Right renal pelvis (tissue), 4 donors: Measurements from ENCODE around the gene RPGRIP1L. TPM values are rescaled to one million over a fixed set of nuclear protein-coding genes. Genes with fewer than 3 reads are reported as not detected.

ENCODE experiments used
- DNase-seq, 4 donors: peaks; one replicate each; pipeline ENCODE4 v3.0.0-alpha.2; 2013; ENCODE audit warnings: low read depth in 4 of 4, low spot score in 3 of 4, missing footprints in 1 of 4
- polyA plus RNA-seq, 4 donors: library from polyadenylated mRNA; unstranded; fragments of 120-200 nt; gene quantifications; one replicate each; pipeline ENCODE4 v1.2.1, GENCODE V29; 2013; ENCODE audit not compliant: insufficient read length in 4 of 4

The RPGRIP1L gene
- polyA plus RNA-seq, 4 donors: 14.5 to 20.2 (median 18.0) TPM

DNA sequence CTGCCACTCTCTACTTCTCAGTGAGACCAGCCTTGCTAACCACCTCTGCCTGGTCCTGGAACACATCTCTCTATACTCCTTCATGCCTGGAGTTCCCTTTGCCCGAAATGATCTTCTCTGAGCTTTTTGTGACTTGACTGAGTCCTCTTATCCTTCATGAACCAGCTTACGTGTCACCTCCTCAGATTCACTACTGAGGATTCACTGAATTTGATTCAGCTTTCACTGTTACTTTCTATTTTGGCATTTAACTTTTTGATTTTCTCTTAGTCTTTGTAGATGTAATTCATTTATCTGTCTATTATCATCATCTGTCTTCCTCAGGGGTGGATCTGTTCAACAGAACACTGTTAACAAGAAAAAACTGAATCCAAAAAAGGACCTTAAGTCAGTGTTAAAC is 95.6 kb downstream of the RPGRIP1L start:
- DNase-seq: no peak

DNA sequence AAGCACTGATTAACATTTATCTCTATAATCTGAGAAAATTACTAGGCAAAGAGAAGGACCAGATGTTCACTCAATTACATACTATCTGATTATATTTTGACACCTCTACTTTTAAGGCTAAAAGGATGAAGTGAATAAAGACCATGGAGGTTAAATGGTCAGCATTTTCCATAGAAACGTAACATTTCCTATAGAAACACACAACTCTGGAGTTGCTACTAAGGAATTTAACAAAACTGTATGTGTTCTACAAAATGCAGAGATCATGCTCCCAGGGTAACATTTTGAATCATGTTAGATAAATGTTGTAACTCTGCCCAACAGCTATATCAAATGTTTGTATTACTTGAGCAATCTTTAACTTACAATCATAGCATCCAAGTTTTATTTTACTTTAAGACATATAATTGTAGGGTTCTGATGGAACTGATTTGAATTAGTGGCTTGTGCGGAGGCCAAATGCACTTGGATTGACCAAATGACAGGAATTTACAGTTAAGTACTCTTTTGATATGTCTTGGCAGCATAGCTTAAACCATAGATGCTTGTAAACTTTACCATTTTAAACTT is 97.7 kb downstream of the RPGRIP1L start:
- DNase-seq: no peak

DNA sequence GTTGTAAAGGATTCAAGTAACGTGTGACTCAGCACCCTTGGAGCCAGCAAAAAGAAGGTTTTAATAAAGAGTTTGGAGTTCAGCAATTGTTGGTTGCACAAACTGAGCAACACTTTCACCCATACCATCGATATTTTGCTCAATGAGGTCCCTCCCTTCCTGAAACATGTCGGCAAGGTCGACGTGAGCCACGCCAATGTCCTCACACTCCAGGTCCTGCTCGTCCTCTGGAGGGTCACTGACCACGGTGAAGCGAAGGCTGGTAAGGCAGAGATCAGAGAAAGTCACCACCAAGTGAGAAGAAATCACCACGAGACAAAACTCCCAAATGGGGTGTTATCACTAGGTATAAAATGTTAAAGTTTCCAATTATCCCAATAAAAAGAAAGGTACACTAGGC is 98.3 kb downstream of the RPGRIP1L start:
- DNase-seq: no peak

DNA sequence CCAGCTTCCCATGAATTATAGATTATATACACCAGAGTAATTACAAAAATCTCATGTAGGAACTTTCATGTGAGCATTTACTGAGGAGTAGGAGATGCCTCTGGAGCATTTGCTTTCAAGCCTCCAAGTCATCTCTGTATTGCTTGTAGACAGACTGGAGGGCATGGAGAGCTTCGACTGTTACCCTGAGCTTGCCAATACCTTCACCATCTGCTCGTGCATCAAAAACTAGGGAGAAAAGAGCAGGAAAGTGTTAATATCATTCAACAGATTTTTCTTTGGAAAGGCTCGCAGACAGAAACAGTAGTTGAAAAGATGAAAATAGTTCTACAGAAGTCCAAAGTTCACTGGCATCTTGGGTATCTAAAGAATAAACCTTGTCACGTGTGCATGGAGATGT is 101.7 kb downstream of the RPGRIP1L start:
- no peak for DNase-seq

DNA sequence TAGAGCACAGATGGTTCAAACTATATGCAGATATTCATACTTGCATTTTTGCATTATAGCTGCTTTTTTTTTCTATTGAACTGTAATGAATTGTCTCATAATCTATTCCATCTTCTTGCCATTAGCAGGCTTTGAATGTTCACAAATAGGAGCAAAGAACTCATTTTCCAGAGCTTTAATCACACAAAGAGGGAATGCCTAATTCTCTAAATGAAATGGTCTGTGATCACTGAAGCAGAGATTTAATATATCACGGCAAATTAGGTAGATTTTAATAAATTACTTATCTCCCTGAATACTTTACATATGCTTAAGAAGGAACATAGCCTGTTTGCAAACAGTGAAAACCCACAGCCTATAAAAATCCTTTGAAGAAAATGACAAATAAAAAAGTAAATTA is 103.0 kb downstream of the RPGRIP1L start:
- DNase-seq: no peak

DNA sequence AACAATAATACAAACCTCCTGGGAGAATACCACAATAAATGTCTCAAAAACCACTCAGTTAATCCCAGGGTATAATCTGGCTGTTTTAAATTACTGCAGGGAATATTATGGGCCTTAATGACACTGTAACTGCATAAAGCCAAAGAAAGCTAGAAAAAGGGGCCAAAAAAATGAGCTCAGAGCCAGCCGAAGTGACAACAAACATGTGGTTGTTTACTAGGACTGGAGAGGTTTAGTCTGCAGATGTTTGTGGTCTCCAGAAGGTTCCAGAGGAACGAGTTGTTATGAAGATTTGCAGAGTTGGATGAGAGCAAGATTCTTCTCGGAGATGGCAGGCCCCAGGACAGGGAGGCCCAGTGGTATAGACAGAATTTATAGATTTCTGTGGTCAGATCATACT is 103.5 kb downstream of the RPGRIP1L start:
- no peak for DNase-seq

DNA sequence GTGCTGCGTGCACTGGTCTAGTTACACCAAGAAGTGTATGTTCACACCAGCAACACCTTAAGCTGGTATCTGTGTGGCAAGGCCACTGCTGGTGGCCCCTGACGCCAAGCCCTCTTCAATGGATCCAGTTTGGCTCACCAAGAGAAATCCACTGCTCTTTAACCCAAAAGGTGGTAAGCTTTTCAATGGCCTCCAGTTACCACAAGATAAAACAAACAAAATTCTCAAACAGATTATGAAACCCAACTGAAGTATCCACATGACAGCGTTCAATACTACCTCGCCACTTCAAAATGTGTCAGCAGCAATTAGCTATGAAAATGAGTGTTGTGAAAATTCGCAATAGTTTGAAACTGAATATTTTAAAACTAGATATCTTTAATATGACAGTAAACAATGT is 104.1 kb downstream of the RPGRIP1L start:
- DNase-seq: no peak

DNA sequence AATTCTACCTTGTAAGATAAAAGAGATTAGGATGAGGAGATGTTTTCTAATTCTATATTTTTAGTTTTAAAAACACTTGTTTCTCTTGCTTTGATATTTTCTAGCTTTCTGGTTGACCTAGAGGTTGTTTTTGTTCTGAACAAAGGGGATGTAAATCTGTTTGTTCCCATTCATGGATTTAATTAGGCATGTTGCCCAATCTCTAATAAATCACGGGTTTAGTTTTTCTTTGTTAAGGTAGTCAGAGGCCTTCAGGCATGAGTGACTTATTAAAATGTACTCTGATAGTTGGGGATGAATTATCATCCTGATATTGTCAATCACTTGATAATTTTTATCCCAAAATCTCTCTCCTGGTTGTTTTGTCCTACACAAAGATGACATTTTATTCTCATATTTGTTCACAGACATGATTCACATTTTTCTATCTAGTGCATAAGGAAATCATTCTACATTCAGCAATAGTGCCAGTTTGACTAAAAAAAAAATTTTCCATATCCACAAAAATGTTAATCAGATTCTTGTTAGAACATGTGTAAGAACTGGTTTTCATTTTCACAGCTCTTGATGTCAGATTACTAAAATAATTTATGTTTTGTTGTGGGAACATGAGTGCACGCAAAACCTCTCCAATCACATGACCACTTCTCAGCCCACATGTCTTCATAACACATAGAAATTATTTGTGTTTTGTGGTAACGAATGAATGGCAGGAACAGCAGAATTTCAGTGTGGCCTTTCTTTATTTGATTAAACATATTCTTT is 105.0 kb downstream of the RPGRIP1L start:
- DNase-seq: no peak

DNA sequence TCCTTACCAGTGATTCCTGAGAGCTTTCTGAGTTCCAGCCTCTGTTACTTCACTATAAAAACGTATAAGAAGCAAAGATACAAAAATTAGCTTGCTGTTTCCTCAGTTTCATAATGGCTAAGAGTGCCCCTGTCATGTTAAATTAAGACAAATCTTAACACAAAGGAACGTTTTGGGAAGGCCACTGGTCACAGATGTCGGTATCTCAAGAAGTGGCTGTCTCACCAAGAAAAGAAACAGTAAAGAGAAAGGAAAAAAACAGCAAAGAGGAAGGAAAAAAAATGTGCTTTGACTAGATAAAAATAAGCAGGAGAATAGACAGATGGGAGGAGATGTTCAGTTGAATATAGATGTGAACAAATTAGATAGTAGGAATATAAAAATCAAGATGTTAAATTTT is 105.9 kb downstream of the RPGRIP1L start:
- DNase-seq: no peak

DNA sequence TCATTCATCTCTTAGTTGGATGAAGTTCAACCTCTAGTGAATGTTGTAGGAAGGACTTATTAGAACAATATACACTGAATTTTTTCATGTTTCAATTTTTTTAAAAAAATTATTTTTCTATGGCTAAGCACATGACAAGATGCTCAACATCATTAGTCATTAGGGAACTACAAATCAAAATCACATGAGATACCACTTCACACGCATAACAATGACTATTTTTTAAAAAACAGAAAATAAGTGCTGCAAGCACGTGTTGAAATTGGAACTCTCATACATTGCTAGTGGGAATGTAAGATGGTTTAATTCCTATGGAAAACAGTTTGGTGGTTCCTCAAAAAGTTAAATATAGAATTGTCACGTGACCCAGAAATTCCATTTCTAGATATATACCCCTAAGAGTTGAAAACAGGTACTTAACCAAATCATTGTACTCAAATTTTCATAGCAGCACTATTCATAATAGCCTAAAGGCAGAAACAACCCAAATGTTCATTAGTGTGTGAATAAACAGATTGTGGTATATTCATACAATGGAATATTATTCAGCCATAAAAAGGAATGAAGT is 115.5 kb downstream of the RPGRIP1L start:
- DNase-seq: no peak

DNA sequence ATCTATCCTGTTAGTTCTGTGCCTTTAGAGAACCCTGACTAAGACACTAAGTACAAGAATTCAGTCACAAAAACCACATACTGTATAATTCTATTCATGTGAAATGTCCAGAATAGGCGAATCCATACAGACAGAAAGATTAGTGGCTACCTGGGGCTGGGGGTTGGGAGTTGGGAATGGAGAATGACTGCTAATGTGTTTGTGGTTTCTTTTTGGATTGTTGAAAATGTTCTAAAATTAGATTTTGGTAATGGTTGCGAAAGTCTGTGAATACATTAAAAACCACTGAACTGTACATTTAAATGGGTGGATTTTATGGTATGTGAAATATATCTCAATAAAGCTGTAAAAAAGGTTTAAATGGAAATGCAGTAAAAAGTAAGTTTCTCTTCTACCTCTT is 120.3 kb downstream of the RPGRIP1L start:
- no peak for DNase-seq

DNA sequence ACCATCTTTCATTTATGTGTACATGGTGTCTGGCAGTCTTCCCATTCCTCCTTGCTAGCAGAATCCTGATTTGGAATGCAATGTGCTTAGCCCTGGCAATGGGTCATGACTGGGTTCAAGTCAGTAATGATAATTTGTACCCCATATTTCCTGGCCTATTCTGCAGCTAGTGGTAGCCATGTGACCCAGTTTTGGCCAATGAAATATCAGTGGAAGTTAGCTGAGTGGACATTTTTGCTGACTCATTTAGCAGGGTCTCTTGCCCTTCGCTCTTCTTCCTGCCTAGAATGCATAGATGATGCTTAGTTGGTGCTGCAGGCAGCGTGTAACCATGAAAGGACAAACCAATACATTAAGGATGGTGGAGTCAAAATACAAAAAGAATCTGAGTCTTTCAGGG is 121.9 kb downstream of the RPGRIP1L start:
- no peak for DNase-seq

DNA sequence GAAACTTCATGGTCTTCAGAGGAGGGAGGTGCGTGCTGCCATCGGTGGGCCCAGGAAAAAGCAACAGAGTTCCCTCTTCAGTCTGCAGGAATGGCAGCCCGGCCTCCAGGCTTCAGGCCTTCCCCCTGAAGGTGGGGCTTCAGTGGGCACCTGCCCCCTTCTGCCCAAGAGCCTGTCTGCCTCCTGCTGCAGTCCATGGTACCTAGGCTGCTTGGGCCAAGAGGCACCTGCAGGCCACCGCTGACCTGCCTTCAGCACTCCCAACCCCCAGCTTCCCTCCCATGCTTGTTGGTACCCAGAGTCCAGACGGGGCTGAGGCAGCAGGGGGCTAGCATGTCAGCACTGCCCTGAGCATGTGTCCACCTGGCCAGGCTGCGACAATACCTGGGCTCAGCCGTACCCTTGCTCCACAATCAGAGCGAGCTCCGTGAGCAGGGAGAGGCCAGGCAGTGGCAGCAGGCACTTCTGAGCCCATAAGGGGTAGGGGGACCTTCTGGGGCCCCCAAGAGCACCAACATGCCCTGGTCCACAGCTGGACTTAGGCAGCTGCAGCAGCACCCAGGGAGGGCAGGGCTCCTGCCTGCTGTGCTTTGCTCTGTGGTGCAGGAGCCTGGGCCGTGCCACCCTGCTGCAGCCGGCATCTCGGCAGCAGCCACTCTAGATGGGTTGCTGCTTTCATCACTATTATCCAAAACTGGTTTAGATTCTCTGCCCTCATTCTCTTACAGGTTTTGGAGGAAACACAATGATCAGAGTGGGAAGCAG is 123.4 kb downstream of the RPGRIP1L start:
- no peak for DNase-seq

DNA sequence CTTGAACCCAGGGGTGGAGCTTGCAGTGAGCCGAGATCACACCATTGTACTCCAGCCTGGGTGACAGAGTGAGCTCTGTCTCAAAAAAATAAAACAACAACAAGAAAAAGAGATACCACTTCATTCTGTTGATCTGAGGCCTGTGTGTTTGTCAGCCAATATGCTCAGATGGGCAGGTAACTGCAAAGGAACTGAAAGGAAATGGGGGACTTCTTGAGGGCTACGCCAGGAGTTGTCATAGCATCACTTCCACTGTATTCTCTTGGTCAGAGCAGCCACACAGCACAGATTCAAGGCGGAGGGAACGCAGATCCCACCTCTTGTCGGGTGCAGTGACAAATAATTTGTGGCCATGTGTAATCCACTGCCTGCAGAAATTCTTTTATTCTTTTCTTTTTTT is 126.8 kb downstream of the RPGRIP1L start:
- no peak for DNase-seq

DNA sequence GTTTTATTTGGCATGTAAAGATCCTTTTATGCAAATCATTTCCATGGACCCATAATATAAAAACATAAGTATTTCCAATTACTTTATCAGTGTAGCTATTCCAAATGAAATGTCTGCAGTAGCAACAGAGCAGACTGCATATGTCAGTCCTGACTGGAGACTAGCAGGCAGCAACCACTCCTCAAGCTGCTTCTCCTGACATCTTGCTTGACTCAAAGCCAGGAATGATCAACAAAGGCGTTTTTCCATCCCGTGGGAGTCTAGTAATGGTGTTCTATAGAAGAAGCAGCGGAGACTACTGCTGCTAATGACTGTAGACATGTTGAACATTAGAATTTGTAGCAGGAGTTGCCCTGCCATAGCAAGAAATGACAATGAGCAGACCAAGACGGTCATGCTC is 127.4 kb downstream of the RPGRIP1L start:
- no peak for DNase-seq

DNA sequence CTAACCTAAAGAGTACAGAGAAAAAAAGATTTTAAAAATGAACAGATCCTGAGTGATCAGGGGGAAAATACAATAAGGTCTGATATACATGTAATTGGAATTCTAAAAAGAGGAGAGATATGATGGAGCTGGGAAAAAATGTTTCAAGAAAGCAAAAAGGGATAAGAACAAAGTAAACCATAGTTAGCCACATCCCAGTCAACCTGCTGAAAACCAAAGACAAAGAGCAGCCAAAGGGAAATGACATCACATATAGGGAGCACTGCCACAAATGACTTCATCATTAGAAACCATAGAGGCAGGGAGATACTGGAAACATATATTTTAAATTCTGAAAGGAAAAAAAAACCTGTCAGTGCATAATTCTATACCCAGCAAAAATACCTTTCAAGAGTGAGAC is 131.9 kb downstream of the RPGRIP1L start:
- no peak for DNase-seq

DNA sequence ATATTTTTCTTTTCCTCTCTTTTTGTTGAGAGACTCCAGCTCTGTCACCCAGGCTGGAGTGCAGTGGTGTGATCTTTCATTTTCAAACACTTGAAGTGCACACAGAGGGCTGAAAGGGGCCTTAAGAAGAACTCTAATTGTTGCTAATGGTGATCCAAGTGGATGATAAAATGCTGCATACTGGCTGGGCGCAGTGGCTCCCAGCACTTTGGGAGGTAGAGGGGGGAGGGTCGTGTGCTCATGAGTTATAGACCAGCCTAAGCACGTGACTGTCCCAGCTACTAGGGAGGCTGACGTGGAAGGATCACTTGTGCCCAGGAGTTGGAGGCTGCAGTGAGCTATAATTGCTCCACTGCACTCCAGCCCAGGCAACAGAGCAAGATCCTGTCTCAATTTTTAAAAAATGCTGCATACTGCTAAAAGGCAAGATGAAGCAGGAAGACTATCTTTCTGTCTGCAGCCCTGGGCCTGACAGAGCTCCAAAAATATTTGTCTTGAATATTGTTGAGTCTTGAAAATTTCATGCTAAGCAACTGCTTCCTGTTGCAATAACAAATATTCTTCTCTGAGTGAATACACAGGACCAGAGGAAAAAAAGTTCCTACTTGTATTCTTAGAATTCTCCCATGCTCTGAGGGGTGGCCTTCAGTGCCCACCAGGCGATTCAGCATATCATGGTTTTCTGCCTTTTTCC is 137.0 kb downstream of the RPGRIP1L start:
- no peak for DNase-seq

DNA sequence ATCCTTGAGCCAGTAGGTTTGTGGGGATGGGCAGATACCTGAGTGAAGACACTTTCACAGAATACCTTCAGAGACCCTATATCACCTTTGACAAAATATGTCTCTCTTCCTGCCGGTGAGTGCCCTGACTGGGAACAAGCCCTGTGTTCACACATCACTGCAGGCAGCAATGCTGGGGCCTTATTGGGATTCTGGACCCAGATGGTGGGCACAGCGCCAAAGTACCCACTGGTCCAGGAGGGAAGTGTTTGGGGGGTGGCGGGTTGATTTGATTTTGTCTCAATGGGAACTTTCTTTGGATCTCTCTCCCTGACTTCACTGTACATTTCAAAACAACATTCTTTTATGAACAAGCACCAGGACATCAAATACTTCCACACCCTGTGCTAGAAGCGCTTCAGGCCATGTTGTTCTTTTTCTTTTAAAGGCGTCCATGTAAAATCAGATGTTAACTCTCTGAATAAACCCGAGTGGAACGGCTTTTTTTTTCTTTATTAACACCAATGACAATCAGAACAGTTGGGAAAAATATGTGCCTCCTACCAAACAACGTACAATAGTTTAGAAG is 138.3 kb downstream of the RPGRIP1L start:
- no peak for DNase-seq

DNA sequence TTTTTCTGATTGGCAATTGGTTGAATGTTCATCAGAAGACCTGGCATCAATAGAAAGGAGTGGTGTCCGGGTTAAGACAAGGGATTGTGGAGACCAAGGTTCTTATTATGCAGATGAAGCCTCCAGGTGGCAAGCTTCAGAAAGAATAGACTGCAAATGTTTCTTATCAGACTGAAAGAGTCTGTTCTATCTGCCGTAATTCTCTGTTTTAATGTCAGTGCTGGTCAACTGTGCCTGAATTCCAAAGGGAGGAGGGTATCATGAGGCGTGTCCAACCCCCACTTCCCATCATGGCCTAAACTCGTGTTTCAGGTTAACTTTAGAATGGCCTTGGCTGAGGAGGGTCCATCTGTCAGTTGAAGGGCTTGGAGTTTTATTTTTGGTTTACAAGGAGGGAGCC is 140.2 kb downstream of the RPGRIP1L start:
- no peak for DNase-seq

DNA sequence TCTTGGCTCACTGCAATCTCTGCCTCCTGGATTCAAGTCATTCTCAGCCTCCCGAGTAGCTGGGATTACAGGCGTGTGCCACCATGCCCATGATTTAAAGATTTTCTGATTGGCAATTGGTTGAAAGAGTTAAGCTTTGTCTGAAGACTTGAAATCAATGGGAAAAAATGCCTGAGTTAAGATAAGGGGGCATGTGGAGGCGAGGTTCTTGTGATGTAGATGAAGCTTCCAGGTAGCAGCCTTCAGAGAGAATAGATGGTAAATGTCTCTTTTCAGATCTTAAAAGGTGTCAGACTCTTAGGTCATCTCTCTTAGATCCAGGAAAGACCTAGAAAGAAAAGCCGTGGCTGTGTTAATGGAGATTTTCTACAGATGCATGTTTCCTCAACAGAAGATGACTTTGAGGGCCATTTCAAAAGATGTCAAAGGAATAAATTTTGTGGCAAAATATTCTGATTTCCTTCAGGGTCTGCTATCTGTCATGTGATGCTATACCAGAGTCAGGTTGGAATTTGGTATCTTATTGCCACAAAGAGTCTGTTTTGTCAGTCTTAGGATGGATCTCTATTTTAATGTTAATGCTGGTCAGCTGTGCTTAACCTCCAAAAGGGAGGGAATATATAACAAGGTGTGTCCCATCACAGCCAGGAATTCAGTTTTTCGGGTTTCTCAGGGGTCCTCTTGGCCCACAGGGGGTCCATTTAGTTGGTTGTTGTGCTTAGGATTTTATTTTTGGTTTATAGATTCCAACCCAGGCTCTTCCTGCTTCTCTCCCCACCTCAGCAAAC is 142.4 kb downstream of the RPGRIP1L start:
- DNase-seq: no peak
